ENCODE measurements around the gene OR1D5.

The OR1D5 gene

GRCh38 chr17:3022197-3022596 lies 41.2 kb downstream of the OR1D5 start:
- Histone ChIP-seq H3K36me3 (ENCODE audit: control insufficient read depth, insufficient read depth, low read length) (peaks cover 73% of the 10 kb centered on the region), H3K27ac (ENCODE audit: low read depth, low read length) (no peak overlapping the region), H3K4me3 (ENCODE audit: low read depth, low read length) (no peak overlapping the region), H3K9ac (ENCODE audit: low read depth, low read length) (no peak overlapping the region), H3K27me3 (ENCODE audit: control insufficient read depth, insufficient read depth, low read length) (no peaks in the 10 kb centered on the region), H3K4me1 (ENCODE audit: control insufficient read depth, insufficient read depth, low read length) (no peaks in the 10 kb centered on the region), H3K9me3 (ENCODE audit: control insufficient read depth, insufficient read depth, low read length) (peaks cover 9% of the 10 kb centered on the region)

GRCh38 chr17:3020381-3020780 lies 43.0 kb downstream of the OR1D5 start:
- H3K27me3 ChIP-seq (ENCODE audit: control insufficient read depth, insufficient read depth, low read length) = no peaks in the 10 kb centered on the region
- H3K9me3 ChIP-seq (ENCODE audit: control insufficient read depth, insufficient read depth, low read length) = peaks cover 9% of the 10 kb centered on the region
- no peak overlapping the region for H3K4me3 ChIP-seq (ENCODE audit: low read depth, low read length)
- peaks cover 71% of the 10 kb centered on the region for H3K36me3 ChIP-seq (ENCODE audit: control insufficient read depth, insufficient read depth, low read length)
- no peak overlapping the region for H3K27ac ChIP-seq (ENCODE audit: low read depth, low read length)
- no peak overlapping the region for H3K9ac ChIP-seq (ENCODE audit: low read depth, low read length)
- no peaks in the 10 kb centered on the region for H3K4me1 ChIP-seq (ENCODE audit: control insufficient read depth, insufficient read depth, low read length)

- H3K27ac ChIP-seq (ENCODE audit: low read depth, low read length) = no peak overlapping the region
- H3K9me3 ChIP-seq (ENCODE audit: control insufficient read depth, insufficient read depth, low read length) = peaks cover 9% of the 10 kb centered on the region
- H3K4me3 ChIP-seq (ENCODE audit: low read depth, low read length) = no peak overlapping the region
- H3K4me1 ChIP-seq (ENCODE audit: control insufficient read depth, insufficient read depth, low read length) = no peaks in the 10 kb centered on the region
- H3K36me3 ChIP-seq (ENCODE audit: control insufficient read depth, insufficient read depth, low read length) = peaks cover 71% of the 10 kb centered on the region
- H3K27me3 ChIP-seq (ENCODE audit: control insufficient read depth, insufficient read depth, low read length) = no peaks in the 10 kb centered on the region
- H3K9ac ChIP-seq (ENCODE audit: low read depth, low read length) = no peak overlapping the region
These were observed 43.6 kb downstream of the OR1D5 start for GRCh38 chr17:3019761-3020160.

- peaks cover 69% of the 10 kb centered on the region for H3K36me3 ChIP-seq (ENCODE audit: control insufficient read depth, insufficient read depth, low read length)
- no peak overlapping the region for H3K27ac ChIP-seq (ENCODE audit: low read depth, low read length)
- peaks cover 9% of the 10 kb centered on the region for H3K9me3 ChIP-seq (ENCODE audit: control insufficient read depth, insufficient read depth, low read length)
- no peak overlapping the region for H3K4me3 ChIP-seq (ENCODE audit: low read depth, low read length)
- H3K27me3 ChIP-seq (ENCODE audit: control insufficient read depth, insufficient read depth, low read length) = no peaks in the 10 kb centered on the region
- no peak overlapping the region for H3K9ac ChIP-seq (ENCODE audit: low read depth, low read length)
- H3K4me1 ChIP-seq (ENCODE audit: control insufficient read depth, insufficient read depth, low read length) = no peaks in the 10 kb centered on the region
These were observed 45.5 kb downstream of the OR1D5 start for GRCh38 chr17:3017936-3018335.

- Histone ChIP-seq H3K9me3 (ENCODE audit: control insufficient read depth, insufficient read depth, low read length) (no peaks in the 10 kb centered on the region), H3K27me3 (ENCODE audit: control insufficient read depth, insufficient read depth, low read length) (no peaks in the 10 kb centered on the region), H3K9ac (ENCODE audit: low read depth, low read length) (no peak overlapping the region), H3K4me3 (ENCODE audit: low read depth, low read length) (no peak overlapping the region), H3K36me3 (ENCODE audit: control insufficient read depth, insufficient read depth, low read length) (peaks cover 59% of the 10 kb centered on the region), H3K27ac (ENCODE audit: low read depth, low read length) (no peak overlapping the region), H3K4me1 (ENCODE audit: control insufficient read depth, insufficient read depth, low read length) (no peaks in the 10 kb centered on the region)
These were observed 47.5 kb downstream of the OR1D5 start for GRCh38 chr17:3015890-3016289.

- no peaks in the 10 kb centered on the region for H3K27me3 ChIP-seq (ENCODE audit: control insufficient read depth, insufficient read depth, low read length)
- no peak overlapping the region for H3K9ac ChIP-seq (ENCODE audit: low read depth, low read length)
- H3K4me3 ChIP-seq (ENCODE audit: low read depth, low read length) = no peak overlapping the region
- H3K9me3 ChIP-seq (ENCODE audit: control insufficient read depth, insufficient read depth, low read length) = no peaks in the 10 kb centered on the region
- H3K27ac ChIP-seq (ENCODE audit: low read depth, low read length) = no peak overlapping the region
- no peaks in the 10 kb centered on the region for H3K4me1 ChIP-seq (ENCODE audit: control insufficient read depth, insufficient read depth, low read length)
- peaks cover 56% of the 10 kb centered on the region for H3K36me3 ChIP-seq (ENCODE audit: control insufficient read depth, insufficient read depth, low read length)
These were observed 50.4 kb downstream of the OR1D5 start for GRCh38 chr17:3012926-3013581.
